GM12874 (cell line): ENCODE results near the gene ALOX5.

ENCODE experiments used
- TF ChIP-seq, protein P1 (sequence below): IDR thresholded peaks from 2 replicates; pipeline ENCODE4 v1.5.1; 2011; ENCODE audit warnings: low read depth, mild to moderate bottlenecking, control low read depth, low read length, moderate library complexity; ENCODE audit not compliant: insufficient read depth

The ALOX5 gene

DNA sequence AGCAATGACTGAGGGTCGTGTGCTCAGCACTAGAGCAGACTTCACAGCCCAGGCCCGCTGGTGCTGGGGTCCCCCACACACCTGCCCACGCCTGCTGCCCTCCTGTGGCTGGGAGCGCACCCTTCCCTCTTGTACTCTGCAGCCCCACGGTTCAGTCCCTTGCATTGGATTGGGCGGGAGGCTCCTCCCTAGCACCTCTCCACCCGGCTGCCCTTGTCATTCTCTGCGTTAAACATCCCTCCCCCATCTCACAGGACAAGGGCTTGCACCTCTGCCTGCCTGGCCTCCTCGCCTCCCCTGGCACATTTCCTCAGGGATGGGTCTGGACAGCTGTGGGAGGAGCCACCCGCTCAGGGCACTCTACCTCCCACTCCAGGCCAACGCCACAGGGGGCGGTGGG, 68.6 kb downstream of the ALOX5 start:
- TF ChIP-seq, protein P1, sequence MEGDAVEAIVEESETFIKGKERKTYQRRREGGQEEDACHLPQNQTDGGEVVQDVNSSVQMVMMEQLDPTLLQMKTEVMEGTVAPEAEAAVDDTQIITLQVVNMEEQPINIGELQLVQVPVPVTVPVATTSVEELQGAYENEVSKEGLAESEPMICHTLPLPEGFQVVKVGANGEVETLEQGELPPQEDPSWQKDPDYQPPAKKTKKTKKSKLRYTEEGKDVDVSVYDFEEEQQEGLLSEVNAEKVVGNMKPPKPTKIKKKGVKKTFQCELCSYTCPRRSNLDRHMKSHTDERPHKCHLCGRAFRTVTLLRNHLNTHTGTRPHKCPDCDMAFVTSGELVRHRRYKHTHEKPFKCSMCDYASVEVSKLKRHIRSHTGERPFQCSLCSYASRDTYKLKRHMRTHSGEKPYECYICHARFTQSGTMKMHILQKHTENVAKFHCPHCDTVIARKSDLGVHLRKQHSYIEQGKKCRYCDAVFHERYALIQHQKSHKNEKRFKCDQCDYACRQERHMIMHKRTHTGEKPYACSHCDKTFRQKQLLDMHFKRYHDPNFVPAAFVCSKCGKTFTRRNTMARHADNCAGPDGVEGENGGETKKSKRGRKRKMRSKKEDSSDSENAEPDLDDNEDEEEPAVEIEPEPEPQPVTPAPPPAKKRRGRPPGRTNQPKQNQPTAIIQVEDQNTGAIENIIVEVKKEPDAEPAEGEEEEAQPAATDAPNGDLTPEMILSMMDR = no peak

GRCh38 chr10:45443101-45444009, 69.3 kb downstream of the ALOX5 start:
- TF ChIP-seq, protein P1 = no peak

- TF ChIP-seq, protein P1 = no peak
These were observed 70.0 kb downstream of the ALOX5 start for GRCh38 chr10:45444022-45444421.

GRCh38 chr10:45444976-45445898, 71.2 kb downstream of the ALOX5 start:
- TF ChIP-seq, protein P1 = no peak

GRCh38 chr10:45446858-45447257, 72.8 kb downstream of the ALOX5 start:
- TF ChIP-seq, protein P1 = no peak

GRCh38 chr10:45447416-45447815, 73.4 kb downstream of the ALOX5 start:
- TF ChIP-seq, protein P1 = no peak

DNA sequence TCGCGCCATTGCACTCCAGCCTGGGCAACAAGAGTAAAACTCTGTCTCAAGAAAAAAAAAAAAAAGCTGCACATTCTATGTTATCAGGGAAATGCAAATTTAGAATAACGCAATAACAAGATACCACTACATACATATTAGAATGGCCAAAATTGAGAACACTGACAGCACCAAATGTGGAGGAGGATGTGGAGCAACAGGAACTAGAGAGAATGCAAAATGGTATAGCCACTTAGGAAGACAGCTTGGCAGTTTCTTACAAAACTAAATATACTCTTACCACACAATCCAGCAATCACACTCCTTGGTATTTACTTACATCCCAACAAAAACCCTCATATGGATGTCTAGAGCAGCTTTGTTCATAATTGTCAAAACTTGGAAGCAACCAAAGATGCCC, 76.8 kb downstream of the ALOX5 start:
- TF ChIP-seq, protein P1 = no peak
